AG04449 (cell line): ENCODE measurements around the gene SLC17A4.

Source experiments
- CTCF ChIA-PET: fragments of 350-600 bp; formaldehyde crosslinking; extraction: SDS; loops from one replicate; lab custom pipeline; 2021; ENCODE audit warnings: antibody characterized with exemption; lab: Yijun Ruan, JAX
- POLR2A ChIA-PET: fragments of 400-600, 350-600 bp; formaldehyde crosslinking; extraction: SDS; loops from one replicate; lab custom pipeline; 2020; ENCODE audit warnings: antibody characterized with exemption, inconsistent platforms; lab: Yijun Ruan, JAX
- DNase-seq: peaks from one replicate; pipeline ENCODE4 v3.0.0-alpha.2; 2010; ENCODE audit warnings: low read depth, low spot score
- H3K4me3 ChIP-seq: 2 replicates; pipeline ENCODE4 v1.5.1; 2011; ENCODE audit warnings: low read depth, mild to moderate bottlenecking, control low read depth, low read length
- CTCF ChIP-seq: IDR thresholded peaks from one replicate; pipeline ENCODE4 v1.5.1; 2011; ENCODE audit warnings: mild to moderate bottlenecking, moderate library complexity, low read length, control low read depth, inconsistent platforms; ENCODE audit not compliant: insufficient read depth; ENCODE audit errors: missing control alignments

Gene SLC17A4

DNA sequence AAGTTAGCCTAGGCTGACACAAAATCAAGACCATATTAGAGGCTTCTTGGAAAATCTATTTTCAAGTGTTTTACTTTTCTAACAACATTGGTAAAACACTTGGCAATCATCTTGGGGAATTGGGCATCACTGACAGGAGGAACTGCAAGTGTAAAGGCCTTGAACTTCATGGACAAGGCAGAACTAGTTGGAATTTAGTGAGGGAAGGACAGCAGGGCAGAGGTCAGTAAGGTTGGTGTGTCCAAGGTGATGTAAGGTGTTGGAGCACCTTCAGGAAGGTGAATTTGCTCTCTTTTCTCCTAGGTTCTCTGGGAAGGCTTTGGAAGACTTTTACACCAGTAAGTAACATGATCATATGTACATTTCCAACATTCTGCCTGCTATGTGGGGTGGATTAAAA lies 1.5 kb upstream of the SLC17A4 start:
- no peak for TF ChIP-seq CTCF
- DNase-seq = no peak
- CTCF ChIA-PET = interaction anchor here (0.9 kb wide), 1 partner anchor 250 kb away, joined by 3 read pairs; no protein-coding TSS in a partner anchor
- POLR2A ChIA-PET = no interaction called here
- no peak overlapping the region for H3K4me3 ChIP-seq

DNA sequence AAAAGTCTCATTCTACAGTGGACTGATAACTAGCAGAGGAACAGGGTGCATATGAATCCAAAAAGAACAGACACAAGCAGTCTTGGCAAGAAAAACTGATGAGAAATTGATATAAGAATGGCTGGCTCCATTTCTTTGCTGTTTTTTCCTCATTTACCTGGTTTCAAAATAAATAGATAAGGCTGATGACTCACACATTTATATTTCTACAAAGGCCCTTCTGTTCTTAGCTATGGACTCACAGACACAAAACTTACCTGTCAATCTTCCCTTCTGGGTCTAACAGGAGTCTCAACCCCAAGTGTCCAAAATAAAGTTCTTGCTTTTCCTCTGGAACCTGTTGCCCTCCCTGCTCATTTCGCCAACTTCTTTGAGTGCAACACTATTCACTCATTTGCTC lies 941 bp downstream of the SLC17A4 start:
- DNase-seq = no peak
- no peak overlapping the region for H3K4me3 ChIP-seq
- ChIA-PET CTCF (no interaction called here), POLR2A (no interaction called here)
- no peak for TF ChIP-seq CTCF

GRCh38 chr6:25756382-25757363 lies 2.1 kb downstream of the SLC17A4 start:
- ChIA-PET POLR2A (no interaction called here), CTCF (no interaction called here)
- TF ChIP-seq CTCF = no peak

DNA sequence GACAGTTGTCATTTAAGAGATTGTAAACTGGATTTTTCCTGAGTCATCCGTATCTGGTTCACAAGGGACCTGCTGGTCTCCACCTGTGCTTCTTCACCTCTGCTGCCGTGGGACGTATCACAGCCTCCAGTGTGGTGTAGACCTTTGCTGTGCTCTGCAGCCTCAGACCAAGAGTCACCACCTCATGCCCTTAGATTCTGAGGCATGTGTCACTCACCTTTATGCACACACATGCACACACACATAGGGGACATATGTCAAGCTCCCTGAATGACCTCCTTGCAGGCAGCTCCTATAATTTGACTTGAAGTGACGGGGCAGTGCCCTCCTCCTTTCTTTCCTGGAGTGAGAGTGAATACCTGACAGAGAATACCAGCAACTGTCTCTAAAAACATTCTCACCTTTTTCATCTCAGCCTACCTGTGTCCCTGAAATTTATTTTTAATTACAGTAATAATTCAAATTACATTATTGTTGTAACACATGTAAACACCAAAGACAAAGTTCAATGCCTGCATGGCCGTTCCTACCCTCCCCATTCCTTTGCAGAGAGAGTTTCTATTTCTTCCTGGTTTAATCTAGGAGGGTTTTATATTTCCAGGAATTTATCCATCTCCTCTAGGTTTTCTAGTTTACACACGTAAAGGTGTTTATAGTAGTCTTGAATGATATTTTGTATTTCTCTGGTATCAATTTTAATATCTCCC lies 3.5 kb downstream of the SLC17A4 start:
- POLR2A ChIA-PET = no interaction called here
- TF ChIP-seq CTCF = no peak
- DNase-seq = no peak
- CTCF ChIA-PET = no interaction called here
- no peak overlapping the region for H3K4me3 ChIP-seq

More at GRCh38 chr6:25756382-25757363, 2.1 kb downstream of the SLC17A4 start:
- DNase-seq = no peak
- H3K4me3 ChIP-seq = no peak overlapping the region

DNA sequence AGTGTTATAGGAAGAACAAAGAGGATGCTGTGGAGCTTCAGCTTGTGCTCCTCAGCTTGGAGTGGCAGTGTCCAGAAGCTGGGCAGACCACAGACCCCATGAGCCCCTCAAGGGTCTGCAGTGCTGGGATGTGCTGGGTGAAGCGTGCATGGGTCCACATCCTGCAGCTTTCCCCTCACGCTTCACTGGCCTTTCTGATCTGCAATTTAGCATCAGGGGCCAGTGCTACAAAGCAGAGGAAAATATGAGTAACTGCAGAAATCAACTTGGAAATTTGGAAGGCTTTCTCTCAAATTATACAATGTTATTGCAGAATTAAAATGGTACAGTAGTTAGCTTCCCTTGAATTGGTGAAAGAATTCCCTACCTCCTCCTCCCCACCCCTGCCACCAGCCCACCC lies 10.1 kb downstream of the SLC17A4 start:
- no peak overlapping the region for H3K4me3 ChIP-seq
- POLR2A ChIA-PET = no interaction called here
- no peak for TF ChIP-seq CTCF
- CTCF ChIA-PET = interaction anchor here (0.8 kb wide), 1 partner anchor 44 kb away, joined by 3 read pairs; no protein-coding TSS in a partner anchor
- no peak for DNase-seq

DNA sequence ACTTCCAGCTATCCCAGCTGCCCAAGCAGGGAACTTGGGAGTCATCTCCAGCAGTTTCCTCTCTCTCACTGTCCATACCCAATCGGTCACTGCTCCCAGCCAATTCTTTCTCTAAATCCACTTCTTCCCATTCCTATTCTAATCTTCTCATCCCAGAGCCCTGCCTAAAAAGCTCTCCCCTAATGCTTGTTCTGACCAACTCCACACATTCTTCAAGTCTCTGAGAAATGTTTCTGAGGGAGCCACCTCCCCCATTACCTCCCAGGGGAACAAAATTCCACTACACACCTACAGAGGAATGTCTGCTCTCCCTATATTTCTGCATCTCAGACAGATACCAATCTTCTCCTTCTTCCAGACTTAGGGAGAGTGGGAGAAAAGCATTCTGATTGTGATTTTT lies 14.0 kb downstream of the SLC17A4 start:
- DNase-seq = no peak
- POLR2A ChIA-PET = no interaction called here
- TF ChIP-seq CTCF = no peak
- H3K4me3 ChIP-seq = no peak overlapping the region
- CTCF ChIA-PET = interaction anchor here (1.6 kb wide), 1 partner anchor 51 kb away, joined by 4 read pairs; no protein-coding TSS in a partner anchor
